ENCODE data around the gene GAS7. TPM values are rescaled to one million over a fixed set of nuclear protein-coding genes. Genes with fewer than 3 reads are reported as not detected.

GAS7 gene
- total and polyA plus RNA-seq, 9 of the 15 experiments (the other 6 are each of a cell fraction or from before 2014, with no cell fraction given), result 0.11 to 0.33 TPM; not detected in 7

GRCh38 chr17:10112962-10113361, 85.4 kb downstream of the GAS7 start:
- Histone ChIP-seq H3K79me2 (ENCODE audit: control insufficient read depth, insufficient read depth, low read length) (no peaks in the 10 kb centered on the region), H3K4me1 (replicated peaks in 1 of 2; ENCODE audit: control insufficient read depth in 2 of 2, insufficient read depth in 2 of 2, low read length in 2 of 2) (no peaks in the 10 kb centered on the region), H3K4me3 (no peak overlapping the region), H3K9me1 (ENCODE audit: control insufficient read depth, insufficient read depth, low read length) (no peaks in the 10 kb centered on the region), H3K9me3 (replicated peaks; ENCODE audit: control insufficient read depth, insufficient read depth, low read depth, low read length) (no peaks in the 10 kb centered on the region), H3K27me3 (ENCODE audit: control insufficient read depth in 2 of 2, insufficient read depth in 2 of 2, low read length in 2 of 2) (peaks cover 0 to 5% of the 10 kb centered on the region in 2 experiments; a peak in 1 of 5 replicates), H3K9ac (ENCODE audit: insufficient read depth in 1 of 2, low read depth in 2 of 2, low read length in 2 of 2) (no peak overlapping the region), H3K27ac (ENCODE audit: extremely low read depth, low read depth, low read length) (no peak overlapping the region), H3K4me2 (ENCODE audit: insufficient read depth, low read length) (no peak overlapping the region), H3K36me3 (ENCODE audit: control insufficient read depth, insufficient read depth, low read length) (no peaks in the 10 kb centered on the region), H4K20me1 (replicated peaks; ENCODE audit: control insufficient read depth, insufficient read depth, low read length) (no peaks in the 10 kb centered on the region), H2AFZ (ENCODE audit: low read depth, low read length) (no peak overlapping the region)
- no peak for DNase-seq (ENCODE audit: extremely low read depth in 1 of 4, low spot score in 3 of 4)
- no peak for FAIRE-seq
- intact Hi-C loops (cut with micrococcal nuclease) (no loop called here), in situ Hi-C loops (cut with MboI) (no loop called here)
- ATAC-seq, result no peak
- no TSS peak for BruUV-seq (replicated peaks)
- WGBS (ENCODE audit: insufficient coverage, low coverage, missing lambda C conversion rate), result 0% methylated on average over 2 of the region's 4 CpGs
- ChIA-PET POLR2A (no interaction called here), CTCF (ENCODE audit: low intra/inter-chr PET ratio) (no interaction called here)
- TF ChIP-seq HMGN3 (IDR thresholded peaks at IDR 0.05; ENCODE audit: borderline replicate concordance, extremely low read depth, insufficient read length, low read depth, low read length), result no peak
- no peak for TF ChIP-seq CEBPG (CRISPR knock-in tag; IDR thresholded peaks at IDR 0.05)
- no peak for TF ChIP-seq CEBPG (tag; conservative IDR thresholded peaks at IDR 0.05 in 1 of 2, IDR thresholded peaks at IDR 0.05 in 1 of 2)
- no peak for TF ChIP-seq HINFP (tag; conservative IDR thresholded peaks at IDR 0.05; ENCODE audit: low read depth)
- TF ChIP-seq HIVEP1 (CRISPR knock-in tag; IDR thresholded peaks at IDR 0.05), result no peak
- TF ChIP-seq DNMT1 (IDR thresholded peaks at IDR 0.05), result no peak
- no peak for TF ChIP-seq XRCC4 (IDR thresholded peaks at IDR 0.05; ENCODE audit: extremely low read depth, insufficient read depth, insufficient read length)
- TF ChIP-seq ZNF592 (IDR thresholded peaks at IDR 0.05), result no peak
- no peak for TF ChIP-seq KAT2B (IDR thresholded peaks at IDR 0.05; ENCODE audit: low read depth, low read length)
- TF ChIP-seq ZKSCAN3 (CRISPR knock-in tag; IDR thresholded peaks at IDR 0.05), result no peak
- TF ChIP-seq STAT5A (IDR thresholded peaks at IDR 0.05; ENCODE audit: borderline replicate concordance, low read length), result no peak
- TF ChIP-seq CBX2 (IDR thresholded peaks at IDR 0.05; ENCODE audit: insufficient read depth, low read length, poor library complexity, severe bottlenecking), result no peak
- TF ChIP-seq TEAD2 (tag; IDR thresholded peaks at IDR 0.05), result no peak
- no peak for TF ChIP-seq SMARCA5 (IDR thresholded peaks at IDR 0.05)
- TF ChIP-seq IRF1 (CRISPR knock-in tag; IDR thresholded peaks at IDR 0.05; ENCODE audit: borderline replicate concordance), result no peak
- no peak for TF ChIP-seq ZNF280A (IDR thresholded peaks at IDR 0.05; ENCODE audit: low read depth, partially characterized antibody)
